Naive thymus-derived CD4-positive, alpha-beta T cell (primary cell): Measurements from ENCODE around the gene PGF. TPM values are rescaled to one million over a fixed set of nuclear protein-coding genes. Genes with fewer than 3 reads are reported as not detected.

Experiments
- ATAC-seq: fragments of 150-1000 bp; cut with Tn5 transposase; 2 replicates; pipeline ENCODE4 v1.10.0; 2021; ENCODE audit warnings: mild to moderate bottlenecking, moderate library complexity
- CTCF ChIA-PET: fragments of 350-600 bp; sonication (Branson Sonifier 250); formaldehyde crosslinking; loops from one replicate; lab custom pipeline; 2021; ENCODE audit warnings: antibody characterized with exemption; lab: Charles Lee
- POLR2A ChIA-PET: fragments of 350-600 bp; sonication (Branson Sonifier 250); formaldehyde crosslinking; loops from one replicate; lab custom pipeline; 2021; ENCODE audit warnings: antibody characterized with exemption, inconsistent platforms; lab: Charles Lee
- DNase-seq, 9 donors: peaks; one replicate each; pipeline versions ENCODE4 v3.0.0 to v3.0.0-alpha.2; 2020 to 2022; ENCODE audit warnings: mixed read lengths in 1 of 9
- H3K27ac ChIP-seq: one replicate; pipeline ENCODE4 v1.7.0; 2013; ENCODE audit warnings: mild to moderate bottlenecking, low read depth, low read length, moderate library complexity
- H3K27me3 ChIP-seq, 2 donors: one replicate each; pipeline ENCODE4 v1.7.0; 2013; ENCODE audit warnings: low read length in 2 of 2, mild to moderate bottlenecking in 2 of 2, moderate library complexity in 2 of 2; ENCODE audit not compliant: control insufficient read depth in 2 of 2, insufficient read depth in 2 of 2
- H3K36me3 ChIP-seq, 3 experiments: 1 replicate in 2 of 3; 2 replicates in 1 of 3; pipeline ENCODE4 v1.7.0; 2013; ENCODE audit warnings: low read length in 3 of 3, mild to moderate bottlenecking in 3 of 3, moderate library complexity in 1 of 3; ENCODE audit not compliant: insufficient read depth in 3 of 3, control insufficient read depth in 2 of 3
- H3K4me1 ChIP-seq, 2 donors: one replicate each; pipeline ENCODE4 v1.7.0; 2013; ENCODE audit warnings: low read length in 2 of 2, mild to moderate bottlenecking in 2 of 2, moderate library complexity in 1 of 2; ENCODE audit not compliant: control insufficient read depth in 2 of 2, insufficient read depth in 2 of 2
- H3K4me3 ChIP-seq: 2 replicates; pipeline ENCODE4 v1.7.0; 2013; ENCODE audit warnings: mild to moderate bottlenecking, low read length
- H3K9me3 ChIP-seq, 3 experiments: 1 replicate in 2 of 3; 2 replicates in 1 of 3; pipeline ENCODE4 v1.7.0; 2013; ENCODE audit warnings: low read length in 3 of 3; ENCODE audit not compliant: control insufficient read depth in 2 of 3
- H3K27ac Mint-ChIP-seq, 9 donors: one replicate each; pipeline ENCODE4 v1.8.0; 2020 to 2022; ENCODE audit warnings: mixed read lengths in 9 of 9, mild to moderate bottlenecking in 8 of 9, moderate library complexity in 5 of 9, inconsistent platforms in 2 of 9
- H3K27me3 Mint-ChIP-seq, 5 donors: one replicate each; pipeline ENCODE4 v1.8.0; 2021 to 2022; ENCODE audit warnings: mixed read lengths in 5 of 5, mild to moderate bottlenecking in 1 of 5
- H3K36me3 Mint-ChIP-seq, 5 donors: one replicate each; pipeline ENCODE4 v1.8.0; 2020 to 2022; ENCODE audit warnings: mixed read lengths in 5 of 5, mild to moderate bottlenecking in 3 of 5, inconsistent platforms in 1 of 5
- H3K4me1 Mint-ChIP-seq, 7 donors: one replicate each; pipeline ENCODE4 v1.8.0; 2020 to 2022; ENCODE audit warnings: mixed read lengths in 7 of 7, mild to moderate bottlenecking in 3 of 7, inconsistent platforms in 1 of 7
- H3K4me3 Mint-ChIP-seq, 10 donors: one replicate each; pipeline ENCODE4 v1.8.0; 2020 to 2022; ENCODE audit warnings: mild to moderate bottlenecking in 10 of 10, mixed read lengths in 10 of 10, moderate library complexity in 6 of 10, inconsistent platforms in 2 of 10
- H3K9me3 Mint-ChIP-seq, 11 donors: one replicate each; pipeline ENCODE4 v1.8.0; 2020 to 2022; ENCODE audit warnings: mixed read lengths in 11 of 11, mild to moderate bottlenecking in 4 of 11, inconsistent platforms in 1 of 11, moderate library complexity in 1 of 11
- intact Hi-C, 2 donors: fragments of 100-400 bp; cut with micrococcal nuclease; formaldehyde crosslinking; loops; one replicate each; pipeline ENCODE4 v1.15.1; 2023
- polyA plus RNA-seq, 2 donors: library from polyadenylated mRNA; unstranded; fragments of 300-500 nt; fragmentation: Illumina TruSeq; gene quantifications; one replicate each; pipeline ENCODE4 v1.2.3, GENCODE V29; 2021
- total RNA-seq, 6 experiments: library from RNA in 5 of 6; stranded (reverse) in 5 of 6; gene quantifications; 1 replicate in 5 of 6; 2 replicates in 1 of 6; pipeline ENCODE4 v1.2.3 and lab custom pipeline; 2021 to 2026

PGF gene
- total and polyA plus RNA-seq, 7 experiments from 2014 or later: 0.17 to 0.37 (median 0.22) TPM; not detected in 4

DNA sequence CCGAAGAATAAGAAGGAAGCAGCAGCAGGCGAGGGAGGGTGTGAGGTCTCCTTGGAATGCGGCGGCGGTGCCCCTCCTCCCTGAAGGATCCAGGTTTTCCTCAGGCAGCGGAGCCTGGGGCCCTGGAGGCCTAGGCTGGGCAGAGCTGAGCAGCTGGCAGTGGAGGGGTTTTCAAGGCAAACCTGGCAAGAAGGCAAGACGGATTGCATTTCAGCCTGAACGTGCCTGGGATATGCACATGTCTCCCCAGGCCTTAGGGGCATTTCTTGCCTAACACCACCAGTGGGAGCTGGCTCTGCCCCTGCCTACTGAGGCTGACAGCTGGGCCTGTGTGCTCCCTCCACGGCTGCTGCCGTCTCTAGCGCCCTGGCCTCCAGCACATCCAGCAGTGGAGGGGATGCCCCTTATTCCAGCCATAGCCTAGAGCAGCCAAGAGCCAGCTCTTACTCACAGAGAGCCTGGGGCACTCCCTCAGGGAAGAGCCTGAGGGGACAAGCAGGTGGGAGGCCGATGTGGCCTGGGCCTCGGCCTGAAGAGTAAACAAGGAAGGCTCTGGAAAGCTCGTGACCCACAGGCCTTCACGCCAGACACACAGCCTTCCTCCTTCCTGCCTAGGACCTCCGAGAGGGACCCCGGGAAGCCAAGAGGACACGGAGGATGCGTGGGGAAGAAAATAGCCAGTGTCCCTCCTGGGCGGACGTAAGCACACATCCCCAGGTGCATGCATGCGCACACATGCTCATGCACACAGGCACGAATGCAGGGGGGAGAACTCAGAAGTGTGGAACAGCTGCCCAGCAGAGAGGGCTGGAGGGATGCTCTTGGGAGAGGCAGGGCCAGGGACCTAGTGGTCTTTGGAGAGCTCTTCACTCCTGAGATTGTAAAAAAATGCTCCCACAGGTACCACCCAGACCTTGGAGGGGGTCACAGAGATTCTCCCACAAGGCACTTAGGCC, 24.3 kb upstream of the PGF start:
- Mint-ChIP-seq H3K4me1 (peaks cover 0 to 2% (median 0%) of the 10 kb centered on the region in 7 donors), H3K36me3 (no peaks in the 10 kb centered on the region), H3K27me3 (no peaks in the 10 kb centered on the region), H3K4me3 (no peak overlapping the region), H3K9me3 (no peaks in the 10 kb centered on the region), H3K27ac (no peak overlapping the region)
- Histone ChIP-seq H3K27me3 (no peaks in the 10 kb centered on the region), H3K4me3 (no peak overlapping the region), H3K9me3 (no peaks in the 10 kb centered on the region), H3K4me1 (no peaks in the 10 kb centered on the region), H3K27ac (no peak overlapping the region), H3K36me3 (no peaks in the 10 kb centered on the region)
- ChIA-PET POLR2A (no interaction called here), CTCF (no interaction called here)
- no peak for DNase-seq
- intact Hi-C loops: no loop called here
- ATAC-seq: no peak

DNA sequence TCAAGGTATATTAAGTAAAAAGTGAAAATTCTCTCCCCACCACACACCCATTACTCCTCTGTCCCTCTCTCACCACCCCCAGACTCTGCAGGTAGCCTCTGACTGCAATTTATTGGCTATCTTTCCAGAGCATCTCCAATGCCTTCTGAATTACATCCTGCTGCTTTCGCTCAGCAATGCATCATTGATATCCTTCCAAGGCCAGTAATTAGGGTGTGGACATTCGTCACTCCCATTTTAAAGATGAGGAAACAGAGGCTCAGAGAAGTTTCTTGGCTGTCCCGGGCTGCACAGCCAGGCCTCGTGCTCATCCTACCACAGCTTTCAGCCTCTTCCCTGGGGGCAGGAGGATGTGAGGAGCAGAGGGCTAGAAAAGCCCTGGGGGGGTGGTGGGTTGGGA, 23.6 kb upstream of the PGF start:
- H3K27me3 ChIP-seq: no peaks in the 10 kb centered on the region
- no peaks in the 10 kb centered on the region for H3K9me3 Mint-ChIP-seq
- no peak overlapping the region for H3K27ac ChIP-seq
- POLR2A ChIA-PET: no interaction called here
- H3K27ac Mint-ChIP-seq: no peak overlapping the region
- peaks cover 0 to 5% (median 2%) of the 10 kb centered on the region in 7 donors for H3K4me1 Mint-ChIP-seq
- no peaks in the 10 kb centered on the region for H3K36me3 ChIP-seq
- DNase-seq: no peak
- no peaks in the 10 kb centered on the region for H3K9me3 ChIP-seq
- no peaks in the 10 kb centered on the region for H3K27me3 Mint-ChIP-seq
- no peak overlapping the region for H3K4me3 ChIP-seq
- CTCF ChIA-PET: no interaction called here
- ATAC-seq: no peak
- no peak overlapping the region for H3K4me3 Mint-ChIP-seq
- H3K4me1 ChIP-seq: no peaks in the 10 kb centered on the region
- intact Hi-C loops: no loop called here
- no peaks in the 10 kb centered on the region for H3K36me3 Mint-ChIP-seq

DNA sequence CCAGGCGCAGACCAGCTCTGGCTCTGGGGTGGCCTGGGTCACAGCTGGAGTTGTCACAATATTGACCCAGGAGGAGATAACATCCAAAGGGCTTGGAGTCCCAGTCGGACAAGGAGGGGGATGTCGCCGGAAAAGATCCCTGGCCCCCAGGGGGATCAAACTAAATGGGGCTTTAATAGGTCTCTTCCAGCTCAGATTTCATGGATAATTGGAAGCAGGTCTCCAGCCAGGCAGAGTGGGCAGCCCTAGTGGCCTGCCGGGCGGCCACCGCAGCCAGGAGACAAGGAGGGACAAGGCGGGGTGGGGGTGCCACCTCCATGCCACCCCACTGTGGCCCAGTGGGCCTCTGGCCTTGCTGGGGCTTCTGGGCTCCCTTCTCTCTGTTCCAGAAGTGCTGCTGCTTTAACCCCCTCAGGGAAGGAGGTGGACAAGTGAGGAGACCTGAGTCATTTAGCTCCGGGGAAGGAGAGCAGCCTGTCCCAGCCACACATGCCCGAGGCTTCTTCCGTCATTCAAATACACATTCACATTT, 23.1 kb upstream of the PGF start:
- Histone ChIP-seq H3K27ac (no peak overlapping the region), H3K36me3 (no peaks in the 10 kb centered on the region), H3K4me1 (no peaks in the 10 kb centered on the region), H3K27me3 (no peaks in the 10 kb centered on the region), H3K9me3 (no peaks in the 10 kb centered on the region), H3K4me3 (no peak overlapping the region)
- ChIA-PET POLR2A (no interaction called here), CTCF (no interaction called here)
- H3K27me3 Mint-ChIP-seq: no peaks in the 10 kb centered on the region
- ATAC-seq (no peak), DNase-seq (no peak)
- no peak overlapping the region for H3K27ac Mint-ChIP-seq
- no peaks in the 10 kb centered on the region for H3K36me3 Mint-ChIP-seq
- no peaks in the 10 kb centered on the region for H3K9me3 Mint-ChIP-seq
- H3K4me1 Mint-ChIP-seq: peaks cover 0 to 9% (median 4%) of the 10 kb centered on the region in 7 donors
- no peak overlapping the region for H3K4me3 Mint-ChIP-seq
- intact Hi-C loops: no loop called here

DNA sequence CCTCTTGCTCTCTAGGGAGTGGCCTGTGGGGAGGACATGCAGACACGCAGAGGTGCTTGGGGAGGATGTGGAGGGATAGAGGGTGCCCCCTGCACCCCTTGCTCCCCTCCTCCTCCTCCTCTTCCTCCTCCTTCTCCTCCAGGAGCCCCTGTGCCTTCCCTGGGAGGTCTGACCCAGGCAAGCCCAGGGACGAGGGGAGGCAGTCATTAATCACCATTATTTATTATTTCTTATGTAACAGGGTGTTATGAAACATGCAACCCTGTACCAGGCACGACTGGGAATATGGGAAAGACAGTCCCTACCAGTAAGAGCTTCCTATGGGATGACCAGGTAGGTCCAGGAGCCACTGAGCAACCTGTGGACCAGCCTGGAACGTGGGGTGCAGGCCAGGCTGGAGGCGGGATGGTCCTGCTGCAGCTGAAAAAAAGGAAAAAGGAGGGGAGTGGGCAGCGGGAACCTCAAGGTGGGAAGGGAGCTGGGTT, 22.5 kb upstream of the PGF start:
- ChIA-PET POLR2A (no interaction called here), CTCF (no interaction called here)
- H3K36me3 ChIP-seq: no peaks in the 10 kb centered on the region
- ATAC-seq: no peak
- no peak overlapping the region for H3K4me3 ChIP-seq
- H3K4me1 Mint-ChIP-seq: peaks cover 0 to 9% (median 4%) of the 10 kb centered on the region in 7 donors
- H3K9me3 ChIP-seq: no peaks in the 10 kb centered on the region
- DNase-seq: no peak
- no peaks in the 10 kb centered on the region for H3K4me1 ChIP-seq
- no peaks in the 10 kb centered on the region for H3K27me3 Mint-ChIP-seq
- H3K4me3 Mint-ChIP-seq: no peak overlapping the region
- intact Hi-C loops: no loop called here
- no peak overlapping the region for H3K27ac Mint-ChIP-seq
- H3K27ac ChIP-seq: no peak overlapping the region
- no peaks in the 10 kb centered on the region for H3K27me3 ChIP-seq
- no peaks in the 10 kb centered on the region for H3K9me3 Mint-ChIP-seq
- no peaks in the 10 kb centered on the region for H3K36me3 Mint-ChIP-seq

DNA sequence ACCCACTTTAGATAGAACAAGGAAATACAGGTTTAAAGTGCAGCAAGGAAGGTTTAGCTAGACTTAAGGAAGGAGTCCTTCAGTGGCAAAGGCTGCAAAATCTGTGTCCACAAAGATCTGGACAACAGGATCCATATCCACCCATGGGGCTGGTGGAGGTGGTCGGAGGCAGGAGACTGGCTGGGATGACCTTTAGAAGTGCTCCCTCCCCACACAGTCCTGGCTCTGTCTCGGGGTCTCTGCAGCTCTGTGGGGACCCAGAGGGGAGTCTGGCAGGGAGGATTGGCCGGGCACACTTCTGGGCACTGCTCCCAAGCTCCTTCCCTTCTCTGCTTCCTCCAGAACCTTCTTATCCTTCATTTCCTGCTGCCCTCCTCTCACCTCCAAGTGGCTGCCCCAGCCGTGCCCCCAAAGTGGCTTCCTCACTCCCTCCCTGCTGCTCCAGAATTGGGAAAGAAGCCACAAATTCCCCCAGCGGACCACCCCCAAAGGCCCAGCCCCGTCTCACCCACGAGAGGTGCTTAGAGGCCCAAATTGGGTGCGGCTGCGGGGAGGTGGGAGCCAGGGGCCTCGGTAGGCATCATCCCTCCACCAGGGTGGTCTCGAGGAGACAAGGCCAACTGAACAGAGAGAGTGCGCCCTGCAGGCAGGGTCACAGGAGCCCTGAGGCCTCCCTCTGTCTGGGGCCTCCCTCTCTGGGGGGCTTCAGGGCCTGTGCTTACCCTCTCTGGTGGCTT, 21.9 kb upstream of the PGF start:
- H3K27ac Mint-ChIP-seq: no peak overlapping the region
- no peaks in the 10 kb centered on the region for H3K36me3 ChIP-seq
- no peaks in the 10 kb centered on the region for H3K9me3 Mint-ChIP-seq
- H3K27me3 Mint-ChIP-seq: no peaks in the 10 kb centered on the region
- DNase-seq: no peak
- peaks cover 0 to 9% (median 4%) of the 10 kb centered on the region in 7 donors for H3K4me1 Mint-ChIP-seq
- no peaks in the 10 kb centered on the region for H3K4me1 ChIP-seq
- no peak overlapping the region for H3K4me3 ChIP-seq
- CTCF ChIA-PET: no interaction called here
- intact Hi-C loops: no loop called here
- no peak for ATAC-seq
- no peak overlapping the region for H3K27ac ChIP-seq
- no peaks in the 10 kb centered on the region for H3K9me3 ChIP-seq
- no peaks in the 10 kb centered on the region for H3K36me3 Mint-ChIP-seq
- no peak overlapping the region for H3K4me3 Mint-ChIP-seq
- POLR2A ChIA-PET: no interaction called here
- H3K27me3 ChIP-seq: no peaks in the 10 kb centered on the region

DNA sequence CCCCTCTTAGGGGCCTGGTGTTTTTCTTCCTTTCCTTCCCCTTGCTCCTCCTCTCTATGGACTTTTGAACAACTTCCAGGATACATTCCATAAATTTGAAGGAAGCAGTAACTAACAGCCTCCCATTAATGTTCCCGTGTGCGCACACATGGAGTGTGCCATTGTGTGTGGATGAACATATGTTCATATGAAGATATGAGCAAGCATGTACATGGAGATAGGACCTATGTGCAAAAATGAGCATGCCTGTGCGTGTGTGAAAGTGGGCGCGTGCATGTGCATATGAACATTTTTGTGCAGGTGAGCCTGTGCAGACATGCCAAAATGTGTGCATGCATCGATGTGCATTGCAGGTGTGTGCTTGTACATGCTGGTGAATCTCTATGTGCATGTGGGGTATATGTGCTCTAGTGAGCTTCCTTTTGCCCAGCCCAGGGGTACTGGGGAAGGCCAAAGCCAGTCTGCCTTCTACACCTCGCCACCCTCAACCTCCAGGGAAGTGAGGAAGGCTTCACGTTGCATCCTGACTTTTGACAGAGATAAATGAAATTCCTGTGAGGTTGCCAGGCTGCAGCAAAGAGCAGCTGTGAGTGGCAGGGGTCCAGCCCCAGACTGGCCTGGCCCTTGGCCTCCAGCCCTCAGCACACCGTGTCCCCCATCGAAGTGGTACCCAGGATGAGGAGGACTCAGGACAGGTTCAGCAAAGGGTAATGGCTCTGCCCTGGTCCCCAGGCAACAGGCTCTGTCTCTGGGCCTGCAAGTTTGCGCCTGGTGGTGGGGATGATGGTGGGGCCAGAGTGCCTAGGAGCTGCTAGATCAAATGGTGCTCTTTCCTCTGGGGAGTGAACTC, 21.1 kb upstream of the PGF start:
- no peak for DNase-seq
- Histone ChIP-seq H3K9me3 (no peaks in the 10 kb centered on the region), H3K36me3 (no peaks in the 10 kb centered on the region), H3K4me1 (no peaks in the 10 kb centered on the region), H3K4me3 (no peak overlapping the region), H3K27ac (no peak overlapping the region), H3K27me3 (no peaks in the 10 kb centered on the region)
- H3K36me3 Mint-ChIP-seq: no peaks in the 10 kb centered on the region
- peaks cover 0 to 9% (median 6%) of the 10 kb centered on the region in 7 donors for H3K4me1 Mint-ChIP-seq
- ATAC-seq: no peak
- H3K4me3 Mint-ChIP-seq: no peak overlapping the region
- H3K27ac Mint-ChIP-seq: no peak overlapping the region
- POLR2A ChIA-PET: no interaction called here
- H3K27me3 Mint-ChIP-seq: no peaks in the 10 kb centered on the region
- CTCF ChIA-PET: no interaction called here
- no peaks in the 10 kb centered on the region for H3K9me3 Mint-ChIP-seq
- intact Hi-C loops: no loop called here
